HEK293 (cell line): ENCODE results near the gene RTKN.

Source experiments
- EGR2 ChIP-seq: fragments of 450-650 bp; formaldehyde crosslinking; IDR thresholded peaks from 2 replicates; pipeline ENCODE4 v1.5.1; 2016; ENCODE audit warnings: low read depth, missing biosample characterization, missing genetic modification characterization
- GLIS2 ChIP-seq: fragments of 450-650 bp; formaldehyde crosslinking; IDR thresholded peaks from 2 replicates; pipeline ENCODE4 v1.5.1; 2016; ENCODE audit warnings: missing biosample characterization, missing genetic modification characterization
- KLF1 ChIP-seq: fragments of 450-650 bp; formaldehyde crosslinking; IDR thresholded peaks from 2 replicates; pipeline ENCODE4 v1.5.1; 2016; ENCODE audit warnings: missing biosample characterization, missing genetic modification characterization
- KLF7 ChIP-seq: fragments of 450-650 bp; formaldehyde crosslinking; IDR thresholded peaks from 2 replicates; pipeline ENCODE4 v1.5.1; 2016; ENCODE audit warnings: missing biosample characterization, missing genetic modification characterization, borderline replicate concordance
- SCRT1 ChIP-seq: fragments of 450-650 bp; formaldehyde crosslinking; IDR thresholded peaks from 2 replicates; pipeline ENCODE4 v1.5.1; 2016; ENCODE audit warnings: missing biosample characterization, missing genetic modification characterization, borderline replicate concordance
- SETDB1 ChIP-seq: IDR thresholded peaks from one replicate; pipeline ENCODE4 v1.6.1; 2017; ENCODE audit warnings: mild to moderate bottlenecking, low read length, moderate library complexity, mixed read lengths; ENCODE audit not compliant: insufficient read length
- ZBTB7A ChIP-seq: fragments of 450-650 bp; formaldehyde crosslinking; IDR thresholded peaks from 2 replicates; pipeline ENCODE4 v1.5.1; 2016; ENCODE audit warnings: low read depth, missing biosample characterization, missing genetic modification characterization
- ZFP41 ChIP-seq: fragments of 450-650 bp; formaldehyde crosslinking; IDR thresholded peaks from 2 replicates; pipeline ENCODE4 v1.5.1; 2016; ENCODE audit warnings: missing biosample characterization, missing genetic modification characterization, borderline replicate concordance
- ZNF112 ChIP-seq: fragments of 450-650 bp; formaldehyde crosslinking; IDR thresholded peaks from 2 replicates; pipeline ENCODE4 v1.5.0; 2017; ENCODE audit warnings: missing biosample characterization, missing genetic modification characterization
- ZNF157 ChIP-seq: fragments of 450-650 bp; formaldehyde crosslinking; IDR thresholded peaks from 2 replicates; pipeline ENCODE4 v1.5.1; 2016; ENCODE audit warnings: missing biosample characterization, missing genetic modification characterization
- ZNF174 ChIP-seq: fragments of 450-650 bp; formaldehyde crosslinking; IDR thresholded peaks from 2 replicates; pipeline ENCODE4 v1.5.0; 2017; ENCODE audit warnings: missing biosample characterization, mild to moderate bottlenecking, missing genetic modification characterization
- ZNF175 ChIP-seq: fragments of 450-650 bp; formaldehyde crosslinking; IDR thresholded peaks from 2 replicates; pipeline ENCODE4 v1.5.1; 2016; ENCODE audit warnings: missing biosample characterization, missing genetic modification characterization
- ZNF266 ChIP-seq: fragments of 450-650 bp; formaldehyde crosslinking; IDR thresholded peaks from 2 replicates; pipeline ENCODE4 v1.5.1; 2016; ENCODE audit warnings: missing biosample characterization, missing genetic modification characterization, low read depth
- ZNF274 ChIP-seq, 2 experiments: fragments of 200-500 bp in 1 of 2; fragments of 450-650 bp in 1 of 2; sonication (Bioruptor generic) in 1 of 2; formaldehyde crosslinking in 1 of 2; IDR thresholded peaks; 2 replicates each; pipeline versions ENCODE4 v1.5.1 to v1.6.1; 2014 to 2016; ENCODE audit warnings: borderline replicate concordance in 1 of 2, inconsistent platforms in 1 of 2, low read length in 1 of 2, missing biosample characterization in 1 of 2, missing genetic modification characterization in 1 of 2
- ZNF350 ChIP-seq: fragments of 450-650 bp; formaldehyde crosslinking; IDR thresholded peaks from 2 replicates; pipeline ENCODE4 v1.5.0; 2017; ENCODE audit warnings: missing biosample characterization, mild to moderate bottlenecking, missing genetic modification characterization
- ZNF404 ChIP-seq: fragments of 450-650 bp; formaldehyde crosslinking; IDR thresholded peaks from 2 replicates; pipeline ENCODE4 v1.5.1; 2017; ENCODE audit warnings: missing biosample characterization, missing genetic modification characterization
- ZNF561 ChIP-seq: fragments of 450-650 bp; IDR thresholded peaks from 2 replicates; pipeline ENCODE4 v1.5.1; 2018; ENCODE audit warnings: missing biosample characterization, missing genetic modification characterization, borderline replicate concordance
- ZNF777 ChIP-seq: fragments of 450-650 bp; formaldehyde crosslinking; IDR thresholded peaks from 2 replicates; pipeline ENCODE4 v1.5.1; 2017; ENCODE audit warnings: missing biosample characterization, missing genetic modification characterization, borderline replicate concordance
- ZNF837 ChIP-seq: fragments of 450-650 bp; formaldehyde crosslinking; IDR thresholded peaks from 2 replicates; pipeline ENCODE4 v1.5.1; 2016; ENCODE audit warnings: missing biosample characterization, missing genetic modification characterization
- TF ChIP-seq, protein P1 (sequence below): fragments of 450-650 bp; formaldehyde crosslinking; IDR thresholded peaks from 2 replicates; pipeline ENCODE4 v1.5.1; 2016; ENCODE audit warnings: missing biosample characterization, missing genetic modification characterization
- TF ChIP-seq, protein P2 (sequence below): fragments of 450-650 bp; formaldehyde crosslinking; IDR thresholded peaks from 2 replicates; pipeline ENCODE4 v1.5.1; 2016; ENCODE audit warnings: missing biosample characterization, missing genetic modification characterization
- TF ChIP-seq, protein P3 (sequence below): fragments of 450-650 bp; formaldehyde crosslinking; IDR thresholded peaks from 2 replicates; pipeline ENCODE4 v1.5.1; 2016; ENCODE audit warnings: missing biosample characterization, missing genetic modification characterization
- TF ChIP-seq, protein P4 (sequence below): fragments of 450-650 bp; formaldehyde crosslinking; IDR thresholded peaks from 2 replicates; pipeline ENCODE4 v1.5.1; 2016; ENCODE audit warnings: missing biosample characterization, missing genetic modification characterization
- TF ChIP-seq, protein P5 (sequence below): fragments of 450-650 bp; formaldehyde crosslinking; IDR thresholded peaks from 2 replicates; pipeline ENCODE4; 2016; ENCODE audit warnings: missing biosample characterization, missing genetic modification characterization
- TF ChIP-seq, protein P6 (sequence below): sonication (generic); formaldehyde crosslinking; IDR thresholded peaks from 2 replicates; pipeline ENCODE4 v1.8.1; 2022; ENCODE audit warnings: mild to moderate bottlenecking, moderate library complexity, missing genetic modification reagents

Gene RTKN

DNA sequence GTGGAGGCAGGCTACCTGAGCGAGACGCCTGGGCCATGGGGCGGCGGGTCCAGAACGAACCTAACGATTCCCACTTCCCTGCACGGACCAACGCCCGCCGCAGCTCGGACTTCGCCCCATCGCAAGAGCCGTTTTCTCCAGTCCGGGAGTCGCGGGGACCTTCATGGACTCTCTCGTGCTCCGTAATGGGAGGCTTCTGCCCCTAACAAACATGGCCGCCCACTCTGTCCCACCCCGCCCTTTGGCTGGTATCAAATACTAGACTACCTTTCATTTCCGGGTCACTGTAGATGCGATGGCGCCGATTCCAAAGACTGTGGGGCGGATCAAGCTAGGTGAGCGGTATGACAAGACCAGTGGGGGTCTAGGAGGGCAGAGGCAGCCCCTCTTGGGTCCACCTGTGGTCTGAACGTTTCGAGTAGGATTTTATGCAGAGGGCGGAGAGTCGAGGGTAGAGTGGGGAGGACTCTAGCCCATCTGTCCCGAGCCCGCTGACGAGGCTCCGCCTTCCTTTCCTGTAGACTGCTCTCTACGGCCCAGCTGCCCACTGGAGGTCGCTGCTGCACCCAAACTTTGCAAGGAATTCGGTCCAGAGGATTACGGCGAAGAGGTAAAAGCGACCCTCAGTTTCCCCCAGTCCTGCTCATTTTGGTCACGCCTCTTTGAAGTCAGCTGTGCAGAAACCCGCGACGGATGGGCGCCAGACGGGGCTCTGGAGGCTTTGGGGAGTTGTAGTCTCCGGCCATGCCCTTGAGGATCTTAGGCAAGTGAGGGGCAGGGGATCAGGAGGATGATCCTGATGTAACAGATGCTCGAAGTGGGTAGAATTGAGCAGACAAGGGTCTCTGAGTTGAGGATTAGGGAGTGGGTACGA lies 41.3 kb upstream of the RTKN start, which contains the start of the genes CCDC142 and TTC31 (continued):
- TF ChIP-seq, protein P1, sequence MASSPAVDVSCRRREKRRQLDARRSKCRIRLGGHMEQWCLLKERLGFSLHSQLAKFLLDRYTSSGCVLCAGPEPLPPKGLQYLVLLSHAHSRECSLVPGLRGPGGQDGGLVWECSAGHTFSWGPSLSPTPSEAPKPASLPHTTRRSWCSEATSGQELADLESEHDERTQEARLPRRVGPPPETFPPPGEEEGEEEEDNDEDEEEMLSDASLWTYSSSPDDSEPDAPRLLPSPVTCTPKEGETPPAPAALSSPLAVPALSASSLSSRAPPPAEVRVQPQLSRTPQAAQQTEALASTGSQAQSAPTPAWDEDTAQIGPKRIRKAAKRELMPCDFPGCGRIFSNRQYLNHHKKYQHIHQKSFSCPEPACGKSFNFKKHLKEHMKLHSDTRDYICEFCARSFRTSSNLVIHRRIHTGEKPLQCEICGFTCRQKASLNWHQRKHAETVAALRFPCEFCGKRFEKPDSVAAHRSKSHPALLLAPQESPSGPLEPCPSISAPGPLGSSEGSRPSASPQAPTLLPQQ (tag by site-specific recombination) = peak; percentile 40; the same call in 1 of the 2 replicates
- no peak for TF ChIP-seq ZNF175 (tag by site-specific recombination)
- 0 out of 2 replicates have a peak, but pooled peaks have one; percentile 84 for TF ChIP-seq KLF7 (tag by site-specific recombination)
- TF ChIP-seq, protein P2, sequence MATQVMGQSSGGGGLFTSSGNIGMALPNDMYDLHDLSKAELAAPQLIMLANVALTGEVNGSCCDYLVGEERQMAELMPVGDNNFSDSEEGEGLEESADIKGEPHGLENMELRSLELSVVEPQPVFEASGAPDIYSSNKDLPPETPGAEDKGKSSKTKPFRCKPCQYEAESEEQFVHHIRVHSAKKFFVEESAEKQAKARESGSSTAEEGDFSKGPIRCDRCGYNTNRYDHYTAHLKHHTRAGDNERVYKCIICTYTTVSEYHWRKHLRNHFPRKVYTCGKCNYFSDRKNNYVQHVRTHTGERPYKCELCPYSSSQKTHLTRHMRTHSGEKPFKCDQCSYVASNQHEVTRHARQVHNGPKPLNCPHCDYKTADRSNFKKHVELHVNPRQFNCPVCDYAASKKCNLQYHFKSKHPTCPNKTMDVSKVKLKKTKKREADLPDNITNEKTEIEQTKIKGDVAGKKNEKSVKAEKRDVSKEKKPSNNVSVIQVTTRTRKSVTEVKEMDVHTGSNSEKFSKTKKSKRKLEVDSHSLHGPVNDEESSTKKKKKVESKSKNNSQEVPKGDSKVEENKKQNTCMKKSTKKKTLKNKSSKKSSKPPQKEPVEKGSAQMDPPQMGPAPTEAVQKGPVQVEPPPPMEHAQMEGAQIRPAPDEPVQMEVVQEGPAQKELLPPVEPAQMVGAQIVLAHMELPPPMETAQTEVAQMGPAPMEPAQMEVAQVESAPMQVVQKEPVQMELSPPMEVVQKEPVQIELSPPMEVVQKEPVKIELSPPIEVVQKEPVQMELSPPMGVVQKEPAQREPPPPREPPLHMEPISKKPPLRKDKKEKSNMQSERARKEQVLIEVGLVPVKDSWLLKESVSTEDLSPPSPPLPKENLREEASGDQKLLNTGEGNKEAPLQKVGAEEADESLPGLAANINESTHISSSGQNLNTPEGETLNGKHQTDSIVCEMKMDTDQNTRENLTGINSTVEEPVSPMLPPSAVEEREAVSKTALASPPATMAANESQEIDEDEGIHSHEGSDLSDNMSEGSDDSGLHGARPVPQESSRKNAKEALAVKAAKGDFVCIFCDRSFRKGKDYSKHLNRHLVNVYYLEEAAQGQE (tag by site-specific recombination) = no peak
- TF ChIP-seq ZNF266 (tag by site-specific recombination) = no peak
- no peak for TF ChIP-seq ZNF157 (tag by site-specific recombination)
- TF ChIP-seq ZNF404 (tag by site-specific recombination) = no peak
- TF ChIP-seq GLIS2 (tag by site-specific recombination) = no peak; the same call in 1 of the 2 replicates
- no peak for TF ChIP-seq ZNF350 (tag by site-specific recombination)
- TF ChIP-seq, protein P3, sequence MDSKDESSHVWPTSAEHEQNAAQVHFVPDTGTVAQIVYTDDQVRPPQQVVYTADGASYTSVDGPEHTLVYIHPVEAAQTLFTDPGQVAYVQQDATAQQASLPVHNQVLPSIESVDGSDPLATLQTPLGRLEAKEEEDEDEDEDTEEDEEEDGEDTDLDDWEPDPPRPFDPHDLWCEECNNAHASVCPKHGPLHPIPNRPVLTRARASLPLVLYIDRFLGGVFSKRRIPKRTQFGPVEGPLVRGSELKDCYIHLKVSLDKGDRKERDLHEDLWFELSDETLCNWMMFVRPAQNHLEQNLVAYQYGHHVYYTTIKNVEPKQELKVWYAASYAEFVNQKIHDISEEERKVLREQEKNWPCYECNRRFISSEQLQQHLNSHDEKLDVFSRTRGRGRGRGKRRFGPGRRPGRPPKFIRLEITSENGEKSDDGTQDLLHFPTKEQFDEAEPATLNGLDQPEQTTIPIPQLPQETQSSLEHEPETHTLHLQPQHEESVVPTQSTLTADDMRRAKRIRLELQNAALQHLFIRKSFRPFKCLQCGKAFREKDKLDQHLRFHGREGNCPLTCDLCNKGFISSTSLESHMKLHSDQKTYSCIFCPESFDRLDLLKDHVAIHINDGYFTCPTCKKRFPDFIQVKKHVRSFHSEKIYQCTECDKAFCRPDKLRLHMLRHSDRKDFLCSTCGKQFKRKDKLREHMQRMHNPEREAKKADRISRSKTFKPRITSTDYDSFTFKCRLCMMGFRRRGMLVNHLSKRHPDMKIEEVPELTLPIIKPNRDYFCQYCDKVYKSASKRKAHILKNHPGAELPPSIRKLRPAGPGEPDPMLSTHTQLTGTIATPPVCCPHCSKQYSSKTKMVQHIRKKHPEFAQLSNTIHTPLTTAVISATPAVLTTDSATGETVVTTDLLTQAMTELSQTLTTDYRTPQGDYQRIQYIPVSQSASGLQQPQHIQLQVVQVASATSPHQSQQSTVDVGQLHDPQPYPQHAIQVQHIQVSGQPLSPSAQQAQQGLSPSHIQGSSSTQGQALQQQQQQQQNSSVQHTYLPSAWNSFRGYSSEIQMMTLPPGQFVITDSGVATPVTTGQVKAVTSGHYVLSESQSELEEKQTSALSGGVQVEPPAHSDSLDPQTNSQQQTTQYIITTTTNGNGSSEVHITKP (tag by site-specific recombination) = peak; percentile 85
- TF ChIP-seq ZNF274 (IDR thresholded peaks at IDR 0.05; ENCODE audit: low read length) = no peak
- TF ChIP-seq ZNF274 (tag by site-specific recombination; IDR thresholded peaks at IDR 0.05; ENCODE audit: borderline replicate concordance) = no peak
- TF ChIP-seq KLF1 = peak; percentile 42
- TF ChIP-seq ZFP41 (tag by site-specific recombination) = no peak
- no peak for TF ChIP-seq ZNF174 (tag by site-specific recombination)
- no peak for TF ChIP-seq SETDB1
- TF ChIP-seq ZBTB7A = no peak
- TF ChIP-seq, protein P4, sequence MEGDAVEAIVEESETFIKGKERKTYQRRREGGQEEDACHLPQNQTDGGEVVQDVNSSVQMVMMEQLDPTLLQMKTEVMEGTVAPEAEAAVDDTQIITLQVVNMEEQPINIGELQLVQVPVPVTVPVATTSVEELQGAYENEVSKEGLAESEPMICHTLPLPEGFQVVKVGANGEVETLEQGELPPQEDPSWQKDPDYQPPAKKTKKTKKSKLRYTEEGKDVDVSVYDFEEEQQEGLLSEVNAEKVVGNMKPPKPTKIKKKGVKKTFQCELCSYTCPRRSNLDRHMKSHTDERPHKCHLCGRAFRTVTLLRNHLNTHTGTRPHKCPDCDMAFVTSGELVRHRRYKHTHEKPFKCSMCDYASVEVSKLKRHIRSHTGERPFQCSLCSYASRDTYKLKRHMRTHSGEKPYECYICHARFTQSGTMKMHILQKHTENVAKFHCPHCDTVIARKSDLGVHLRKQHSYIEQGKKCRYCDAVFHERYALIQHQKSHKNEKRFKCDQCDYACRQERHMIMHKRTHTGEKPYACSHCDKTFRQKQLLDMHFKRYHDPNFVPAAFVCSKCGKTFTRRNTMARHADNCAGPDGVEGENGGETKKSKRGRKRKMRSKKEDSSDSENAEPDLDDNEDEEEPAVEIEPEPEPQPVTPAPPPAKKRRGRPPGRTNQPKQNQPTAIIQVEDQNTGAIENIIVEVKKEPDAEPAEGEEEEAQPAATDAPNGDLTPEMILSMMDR (tag by site-specific recombination) = peak; percentile 88
- TF ChIP-seq, protein P5, sequence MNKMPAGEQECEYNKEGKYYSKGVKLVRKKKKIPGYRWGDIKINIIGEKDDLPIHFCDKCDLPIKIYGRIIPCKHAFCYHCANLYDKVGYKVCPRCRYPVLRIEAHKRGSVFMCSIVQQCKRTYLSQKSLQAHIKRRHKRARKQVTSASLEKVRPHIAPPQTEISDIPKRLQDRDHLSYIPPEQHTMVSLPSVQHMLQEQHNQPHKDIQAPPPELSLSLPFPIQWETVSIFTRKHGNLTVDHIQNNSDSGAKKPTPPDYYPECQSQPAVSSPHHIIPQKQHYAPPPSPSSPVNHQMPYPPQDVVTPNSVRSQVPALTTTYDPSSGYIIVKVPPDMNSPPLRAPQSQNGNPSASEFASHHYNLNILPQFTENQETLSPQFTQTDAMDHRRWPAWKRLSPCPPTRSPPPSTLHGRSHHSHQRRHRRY (tag by site-specific recombination) = no peak
- peak; percentile 3; the same call in 1 of the 2 replicates for TF ChIP-seq EGR2 (tag by site-specific recombination)
- no peak for TF ChIP-seq ZNF837 (tag by site-specific recombination)
- TF ChIP-seq, protein P6, sequence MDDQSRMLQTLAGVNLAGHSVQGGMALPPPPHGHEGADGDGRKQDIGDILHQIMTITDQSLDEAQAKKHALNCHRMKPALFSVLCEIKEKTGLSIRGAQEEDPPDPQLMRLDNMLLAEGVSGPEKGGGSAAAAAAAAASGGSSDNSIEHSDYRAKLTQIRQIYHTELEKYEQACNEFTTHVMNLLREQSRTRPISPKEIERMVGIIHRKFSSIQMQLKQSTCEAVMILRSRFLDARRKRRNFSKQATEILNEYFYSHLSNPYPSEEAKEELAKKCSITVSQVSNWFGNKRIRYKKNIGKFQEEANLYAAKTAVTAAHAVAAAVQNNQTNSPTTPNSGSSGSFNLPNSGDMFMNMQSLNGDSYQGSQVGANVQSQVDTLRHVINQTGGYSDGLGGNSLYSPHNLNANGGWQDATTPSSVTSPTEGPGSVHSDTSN (CRISPR knock-in tag) = no peak
- TF ChIP-seq ZNF112 (tag by site-specific recombination) = no peak
- no peak for TF ChIP-seq SCRT1 (tag by site-specific recombination)
- TF ChIP-seq ZNF777 (tag by site-specific recombination) = no peak
- TF ChIP-seq ZNF561 (tag by site-specific recombination) = no peak; the same call in none of the 2 replicates
